Activated CD8-positive, alpha-beta memory T cell treated with anti-CD3 and anti-CD28 coated beads, Interleukin-2, amount 50 U/mL, for 4 hours (primary cell): ENCODE measurements around the gene SNN.

Experiments used
- DNase-seq: peaks from one replicate; pipeline ENCODE4 v3.0.0-alpha.2; 2020

SNN gene

DNA sequence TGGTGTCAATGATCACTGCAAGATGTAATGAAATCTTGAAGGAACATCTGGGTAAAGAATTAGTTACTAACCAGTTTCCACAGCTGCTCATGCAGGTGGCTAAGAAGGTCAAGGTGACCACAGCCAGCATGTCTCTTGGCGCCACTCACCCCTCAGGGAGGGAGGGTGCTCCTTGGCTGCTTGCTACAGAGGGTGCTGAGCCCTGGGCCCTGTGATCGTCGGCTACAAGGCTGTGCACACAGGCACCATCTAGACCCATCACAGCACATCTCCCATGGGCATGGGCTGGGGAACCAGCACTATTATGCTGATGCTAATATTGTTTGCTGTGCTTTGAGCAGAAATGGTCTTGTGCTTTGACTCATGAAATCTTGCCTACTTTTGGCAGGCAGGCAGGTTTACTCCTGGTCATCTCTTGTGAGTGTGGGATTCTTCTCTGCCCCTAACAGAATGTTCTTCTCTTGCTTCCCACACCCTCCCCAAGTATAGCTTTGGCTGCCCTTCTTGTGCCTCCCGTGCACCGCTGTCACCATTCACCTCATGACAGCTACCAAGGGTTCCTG is 38.0 kb downstream of the SNN start:
- no peak for DNase-seq

DNA sequence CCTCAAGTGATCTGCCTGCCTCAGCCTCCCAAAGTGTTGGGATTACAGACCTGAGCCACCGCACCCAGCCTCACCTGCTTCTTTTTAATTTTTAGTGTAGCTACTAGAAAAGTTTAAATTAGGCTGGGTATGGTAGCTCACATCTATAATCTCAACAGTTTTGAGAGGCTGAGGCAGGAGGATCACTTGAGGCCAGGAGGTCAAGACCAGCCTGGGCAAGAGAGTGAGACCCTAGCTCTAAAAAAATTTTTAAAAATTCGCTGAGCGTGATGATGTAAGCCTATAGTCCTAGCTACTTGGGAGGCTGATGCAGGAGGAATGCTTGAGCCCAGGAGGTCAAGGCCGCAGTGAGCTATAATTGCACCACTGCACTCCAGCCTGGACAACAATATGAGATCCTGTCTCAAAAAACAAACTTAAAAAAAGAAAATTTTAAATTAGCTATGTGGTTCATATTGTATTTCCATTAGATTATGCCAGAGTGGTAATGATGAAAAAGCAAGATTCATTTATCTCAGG is 39.5 kb downstream of the SNN start:
- DNase-seq: no peak

DNA sequence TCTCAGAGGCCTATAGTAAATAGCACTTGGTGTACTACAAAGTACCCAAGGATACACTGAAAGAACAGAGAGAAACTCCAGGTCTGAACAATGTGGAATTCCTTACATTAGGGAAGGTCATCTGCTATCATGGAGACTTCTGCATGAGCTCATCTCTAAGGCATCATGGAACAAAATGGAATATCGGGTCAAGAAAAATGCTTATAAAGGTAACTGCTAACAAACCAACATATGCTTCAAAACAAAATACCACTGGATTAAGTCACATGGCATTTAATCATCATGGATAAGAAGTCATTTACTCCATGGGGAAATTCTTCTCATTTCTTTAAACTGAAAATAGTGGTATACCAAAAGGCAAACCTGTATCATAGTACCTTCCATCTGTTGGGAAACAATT is 40.2 kb downstream of the SNN start:
- DNase-seq: no peak

DNA sequence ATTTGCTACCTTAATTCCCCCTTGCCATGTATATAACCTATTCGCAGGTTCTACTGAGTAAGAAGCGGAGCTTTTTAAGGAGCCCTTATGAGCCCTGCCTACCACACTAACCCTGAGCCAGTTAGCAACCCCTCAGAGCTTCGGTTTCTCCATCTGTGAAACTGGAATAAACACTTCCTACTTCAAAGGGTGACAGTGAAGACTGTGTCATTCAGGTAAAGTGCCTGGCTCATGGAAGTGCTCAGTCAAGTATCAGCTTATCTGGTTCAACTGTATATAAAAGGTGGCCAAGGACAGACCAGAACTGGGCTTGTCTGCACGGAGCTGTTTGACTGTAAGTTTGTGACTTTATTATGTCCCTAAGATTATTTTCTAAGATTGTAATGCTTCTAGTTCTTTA is 43.4 kb downstream of the SNN start:
- no peak for DNase-seq

DNA sequence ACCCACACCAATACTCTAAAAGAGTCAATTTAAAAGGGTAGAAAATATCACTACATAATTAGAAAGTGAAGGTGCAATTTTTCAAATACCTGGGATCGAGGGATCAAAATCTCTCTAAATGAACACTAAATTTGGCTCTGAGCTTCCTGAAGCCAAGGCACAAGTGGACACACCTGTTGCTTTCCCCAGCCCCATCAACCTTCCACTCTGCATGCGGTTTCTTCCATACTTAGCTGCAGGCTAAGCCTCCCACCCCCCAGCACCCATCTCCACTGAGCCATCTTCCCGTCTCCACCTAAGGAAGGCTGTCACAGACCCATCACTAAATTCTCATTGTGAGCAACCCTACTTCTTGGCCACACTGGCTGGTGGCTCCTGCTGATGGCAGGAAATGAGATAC is 43.9 kb downstream of the SNN start:
- DNase-seq: no peak

DNA sequence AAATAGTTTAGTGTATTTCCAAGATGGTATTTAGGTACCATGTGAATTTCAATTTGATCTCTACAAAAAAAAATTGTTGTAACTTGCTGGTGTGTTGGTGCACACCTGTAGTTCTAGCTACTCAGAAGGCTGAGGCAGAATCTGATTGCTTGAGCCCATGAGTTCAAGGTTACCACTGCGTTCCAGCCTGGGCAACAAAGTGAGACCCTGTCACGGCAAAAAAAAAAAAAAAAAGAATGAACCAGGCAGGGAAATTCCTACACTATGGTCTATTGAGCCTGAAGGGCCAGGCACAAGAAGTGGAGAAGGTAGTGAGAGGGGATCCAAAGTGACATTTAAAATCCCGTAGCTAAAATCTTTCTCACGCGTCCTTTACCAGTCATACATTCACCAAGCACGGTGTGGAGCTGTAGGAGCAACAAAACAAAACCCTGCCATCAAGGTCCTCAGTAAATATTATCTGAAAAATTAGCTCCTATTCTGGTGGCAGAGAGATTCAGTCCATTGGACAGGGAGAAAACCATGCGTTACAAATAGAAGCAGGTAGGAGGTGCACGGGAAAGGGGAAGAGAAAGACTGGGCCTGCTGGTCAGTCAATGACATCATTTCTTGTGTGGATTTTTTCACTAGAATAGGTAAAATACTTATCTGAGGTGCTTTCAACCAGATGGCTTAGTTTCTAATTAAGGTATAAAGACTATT is 47.1 kb downstream of the SNN start:
- no peak for DNase-seq

DNA sequence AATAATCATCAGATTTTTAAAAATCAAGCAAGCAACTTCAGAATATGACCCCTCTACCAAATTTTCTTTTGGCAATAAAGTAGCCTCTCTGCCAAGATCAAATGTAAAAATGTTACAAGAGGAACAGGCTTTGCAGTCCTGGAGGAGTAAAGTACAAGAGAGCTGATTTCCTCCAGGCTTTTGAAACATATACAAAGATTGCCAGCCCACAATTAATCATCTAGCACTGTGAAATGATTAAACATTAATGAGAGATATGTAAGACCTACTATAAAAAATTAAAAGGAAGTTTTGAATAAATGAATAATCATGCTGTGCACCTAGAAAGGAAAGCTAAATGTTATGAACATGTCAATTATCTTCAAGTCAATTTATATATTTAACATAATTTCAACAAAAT is 48.1 kb downstream of the SNN start:
- DNase-seq: no peak

DNA sequence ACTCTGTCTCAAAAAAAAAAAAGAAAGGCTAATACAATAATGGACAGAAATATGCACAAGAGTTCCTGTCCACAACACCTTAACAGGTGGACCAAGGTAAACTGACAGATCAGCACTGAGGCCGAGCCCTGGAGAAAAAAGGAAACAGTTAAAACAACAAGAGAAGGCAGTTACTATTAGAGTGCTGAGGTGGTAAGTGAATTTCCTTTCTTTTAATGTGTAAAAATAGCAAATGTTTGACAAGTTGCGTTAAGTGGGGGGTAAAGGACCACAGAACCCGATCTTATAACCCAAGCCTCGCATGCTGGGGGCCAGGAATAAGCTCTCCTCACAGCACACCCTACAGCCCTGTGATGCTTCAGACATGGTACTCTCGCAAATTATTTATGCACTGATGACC is 49.6 kb downstream of the SNN start:
- no peak for DNase-seq

DNA sequence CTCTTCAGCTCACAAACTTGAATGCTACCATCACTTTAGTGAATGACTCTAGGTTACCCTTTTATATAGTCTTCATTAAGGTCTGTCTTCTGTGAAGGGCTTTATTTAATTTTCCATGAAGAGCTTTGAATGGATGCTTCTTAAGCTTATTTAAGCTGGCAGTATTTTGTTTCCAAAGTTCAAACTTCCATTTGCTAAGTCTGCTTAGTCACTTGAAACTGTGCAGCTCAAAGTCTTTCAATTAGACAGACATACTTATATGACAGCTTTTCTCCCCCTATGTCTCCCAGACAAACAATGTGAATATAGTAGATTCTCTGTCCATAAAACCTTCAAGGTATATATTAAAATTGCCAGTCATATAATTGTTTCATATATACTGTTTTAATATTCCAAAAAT is 50.9 kb downstream of the SNN start:
- DNase-seq: no peak

DNA sequence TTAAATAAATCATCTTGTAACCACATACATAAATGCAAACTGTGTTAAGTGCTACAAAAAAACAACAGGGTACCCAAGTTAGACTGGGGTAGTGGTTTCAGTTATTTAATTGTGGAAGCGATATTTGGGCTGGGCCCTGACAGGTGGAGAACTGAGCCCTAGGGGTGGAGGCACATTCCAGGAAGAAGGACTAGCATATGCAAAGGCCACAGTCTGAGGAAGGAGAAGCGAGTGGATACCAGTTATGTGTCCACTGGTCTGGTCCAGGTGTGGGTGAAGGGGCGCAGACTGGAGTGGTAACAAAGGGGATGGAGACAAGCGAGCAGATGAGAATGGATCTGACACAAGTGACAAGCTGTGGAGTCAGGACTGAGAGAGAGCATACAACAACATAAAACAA is 51.5 kb downstream of the SNN start:
- no peak for DNase-seq

DNA sequence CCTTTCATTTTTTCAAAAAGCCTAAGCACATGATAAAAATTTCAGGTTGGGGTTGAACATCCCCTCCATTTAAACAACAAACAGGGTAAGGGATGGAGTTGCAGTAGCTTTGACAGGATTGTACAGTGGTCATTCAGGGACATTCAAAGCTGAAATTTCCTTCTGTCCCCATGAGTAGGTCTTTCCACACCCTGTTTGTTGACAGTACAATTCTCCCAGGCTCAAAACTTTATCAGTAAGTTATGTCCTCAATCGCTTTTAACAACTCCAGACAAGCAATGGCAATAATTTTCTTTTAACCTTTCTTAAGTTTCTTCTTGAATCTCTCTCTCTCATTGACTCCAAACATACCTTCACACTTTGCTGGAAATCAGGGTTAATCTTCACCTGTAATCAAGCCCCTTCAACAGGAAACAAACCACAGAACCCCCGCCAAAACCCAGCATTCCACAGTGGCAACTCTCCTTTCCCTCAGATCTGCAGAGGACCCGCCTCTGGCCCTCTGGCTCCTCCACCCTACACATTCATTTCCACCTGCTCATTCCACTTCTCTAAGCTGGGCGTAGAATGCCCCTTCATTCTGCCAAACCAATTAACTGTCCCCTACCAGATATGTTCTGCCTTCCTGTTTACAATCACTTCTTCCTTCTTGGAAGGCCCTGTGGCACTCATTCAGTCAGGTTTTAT is 53.7 kb downstream of the SNN start:
- no peak for DNase-seq

DNA sequence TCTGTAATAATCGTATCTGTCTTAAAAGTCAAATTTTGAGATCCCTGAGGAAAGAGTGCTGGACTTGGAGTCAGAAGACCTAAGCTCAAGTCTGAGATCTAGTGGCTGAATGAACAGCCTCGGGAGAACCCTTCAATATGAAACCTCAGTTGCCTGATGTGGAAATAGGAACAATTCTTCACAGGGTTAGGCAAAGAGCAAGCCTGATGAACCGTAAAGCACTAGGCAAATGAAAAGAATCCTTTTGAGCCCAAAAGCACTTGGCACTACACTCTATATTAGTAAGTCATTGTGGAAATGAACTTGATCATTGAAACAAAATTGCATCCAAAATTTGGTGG is 54.2 kb downstream of the SNN start:
- DNase-seq: no peak

DNA sequence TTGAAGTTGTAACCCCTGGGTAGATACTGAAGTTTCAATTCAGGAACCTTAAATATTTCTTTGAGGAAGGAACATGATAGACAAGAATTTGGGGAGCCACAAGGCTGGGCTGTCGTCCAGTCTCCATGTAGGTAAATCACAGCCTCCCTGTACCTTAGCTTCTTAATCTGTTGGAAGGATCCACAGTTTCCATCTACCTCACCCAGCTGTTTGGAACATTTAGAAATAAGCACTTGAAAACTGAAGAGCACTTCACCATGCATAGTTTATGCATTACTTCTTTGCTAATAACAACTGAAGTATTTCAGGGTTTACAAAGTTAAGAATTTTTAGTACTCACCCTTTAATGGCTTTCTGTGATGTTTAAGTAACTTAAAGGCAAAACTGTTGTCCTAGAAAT is 57.2 kb downstream of the SNN start:
- no peak for DNase-seq

DNA sequence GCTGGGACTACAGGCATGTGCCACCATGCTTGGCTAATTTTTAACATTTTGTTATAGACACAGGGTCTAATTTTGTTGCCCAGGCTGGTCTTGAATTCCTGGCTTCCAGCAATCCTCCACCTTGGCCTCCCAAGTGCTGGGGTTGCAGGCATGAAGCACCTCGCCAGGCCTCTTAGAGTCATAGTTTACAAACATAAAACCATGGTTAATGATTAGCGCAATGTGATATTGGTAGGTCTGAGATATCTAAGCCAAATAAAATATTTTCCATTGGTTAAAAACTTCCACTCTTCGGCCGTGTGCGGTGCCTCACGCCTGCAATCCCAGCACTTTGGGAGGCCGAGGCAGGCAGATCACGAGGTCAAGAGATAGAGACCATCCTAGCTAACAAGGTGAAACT is 57.8 kb downstream of the SNN start:
- no peak for DNase-seq

DNA sequence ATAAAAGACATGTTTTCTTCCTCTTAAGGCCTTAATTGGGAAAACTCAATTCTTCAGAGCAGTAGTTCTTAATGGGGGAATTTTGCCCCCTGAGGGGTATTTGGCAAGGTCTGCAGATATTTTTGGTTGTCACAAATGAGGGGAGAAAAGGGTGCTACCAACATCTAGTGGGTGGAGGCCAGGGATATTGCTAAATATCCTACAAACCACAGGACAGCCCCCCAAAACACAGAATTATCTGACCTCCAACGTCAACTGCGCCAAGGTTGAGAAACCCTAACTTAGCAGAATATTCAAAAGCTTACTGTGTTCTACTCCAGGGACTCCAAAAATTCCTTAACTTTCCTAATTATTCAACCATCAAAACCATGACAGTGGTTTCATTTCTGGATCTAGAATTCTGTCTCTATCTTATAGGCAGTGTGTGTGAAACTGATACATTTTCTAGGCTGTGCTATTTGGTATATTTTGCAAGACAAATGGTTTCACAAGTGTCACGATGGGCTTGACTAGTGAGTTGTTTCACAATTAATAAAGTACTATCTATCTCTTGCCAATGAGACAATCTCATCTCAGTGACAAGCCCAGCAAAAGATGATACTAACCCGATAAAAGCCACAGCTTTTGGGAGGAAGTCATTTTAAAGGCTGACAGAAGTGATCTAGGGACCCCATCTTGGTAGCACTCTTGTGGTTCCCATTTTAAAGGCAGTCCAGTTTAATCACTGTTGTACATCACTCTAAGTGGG is 59.7 kb downstream of the SNN start:
- DNase-seq: no peak
